Ovary (tissue), 3 donors: Measurements from ENCODE around the gene TMEM126B.

ENCODE experiments used
- CTCF ChIP-seq, 3 donors: fragments of 450-650 bp in 2 of 3; fragments of 200-600 bp in 1 of 3; IDR thresholded peaks; one replicate each; pipeline versions ENCODE4 v1.5.1 to v1.8.0; 2016 to 2022; ENCODE audit warnings: antibody characterized with exemption in 3 of 3, mild to moderate bottlenecking in 1 of 3
- EP300 ChIP-seq: sonication (generic); formaldehyde crosslinking; IDR thresholded peaks from one replicate; pipeline ENCODE4 v1.6.1; 2017; ENCODE audit warnings: antibody characterized with exemption
- POLR2A ChIP-seq: fragments of 450-650 bp; IDR thresholded peaks from one replicate; pipeline ENCODE4 v1.6.1; 2017; ENCODE audit warnings: antibody characterized with exemption, mild to moderate bottlenecking, moderate library complexity
- donor health status: DM: no; HTN: no; CAD: no.

DNA sequence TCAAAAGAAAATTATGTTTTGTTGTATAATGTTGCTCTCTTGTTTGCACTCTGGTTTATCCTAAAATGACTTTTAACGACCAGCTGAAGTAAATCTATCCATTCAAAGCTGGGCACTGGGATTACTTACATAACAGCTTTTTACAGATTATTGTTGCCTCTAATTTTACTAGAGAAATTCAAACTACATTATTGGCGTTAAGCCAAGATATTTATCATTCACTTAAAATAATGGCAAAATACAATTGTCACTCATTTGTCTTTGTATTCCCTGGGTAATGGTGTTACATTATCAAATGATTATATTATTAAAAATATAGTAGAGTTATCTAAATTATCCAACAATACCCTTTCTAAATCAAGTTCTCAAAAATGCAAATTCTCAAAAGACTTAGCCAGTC is 31.5 kb upstream of the TMEM126B start:
- TF ChIP-seq POLR2A (no peak), CTCF (IDR thresholded peaks at IDR 0.05) (no peak), EP300 (no peak)
